Thoracic aorta (tissue), 2 donors: ENCODE measurements around the gene TMEM115. TPM values are rescaled to one million over a fixed set of nuclear protein-coding genes. Genes with fewer than 3 reads are reported as not detected.

Source experiments
- ATAC-seq: fragments of 150-250 bp; one replicate; pipeline ENCODE4 v1.8.0; 2017; ENCODE audit warnings: low read depth; ENCODE audit not compliant: insufficient number of reproducible peaks, low FRiP score
- DNase-seq: peaks from one replicate; pipeline ENCODE4 v3.0.0-alpha.2; 2020; ENCODE audit warnings: low spot score
- H3K27ac ChIP-seq, 2 donors: fragments of 200-600 bp; sonication (generic); 1 replicate in 1 of 2; 2 replicates in 1 of 2; pipeline ENCODE4 v1.5.1; 2016; ENCODE audit warnings: mild to moderate bottlenecking in 2 of 2, moderate library complexity in 2 of 2
- H3K27me3 ChIP-seq: fragments of 200-600 bp; sonication (generic); replicated peaks from 2 replicates; pipeline ENCODE4 v1.6.0; 2016; ENCODE audit warnings: mild to moderate bottlenecking; ENCODE audit not compliant: insufficient read depth
- H3K36me3 ChIP-seq: fragments of 200-600 bp; sonication (generic); one replicate; pipeline ENCODE4 v1.5.1; 2016
- H3K4me1 ChIP-seq, 2 donors: fragments of 200-600 bp; sonication (generic); 1 replicate in 1 of 2; 2 replicates in 1 of 2; pipeline versions ENCODE4 v1.5.1 to v1.6.0; 2016; ENCODE audit warnings: low read depth in 2 of 2, mild to moderate bottlenecking in 1 of 2; ENCODE audit not compliant: control insufficient read depth in 1 of 2
- H3K4me3 ChIP-seq: fragments of 200-600 bp; sonication (generic); 2 replicates; pipeline ENCODE4 v1.5.1; 2016; ENCODE audit warnings: mild to moderate bottlenecking
- H3K9me3 ChIP-seq: fragments of 200-600 bp; sonication (generic); 2 replicates; pipeline ENCODE4 v1.5.1; 2016
- CTCF ChIP-seq: fragments of 200-600 bp; sonication (generic); IDR thresholded peaks from one replicate; pipeline ENCODE4 v1.5.1; 2019; ENCODE audit warnings: antibody characterized with exemption
- total RNA-seq, 2 donors: library from RNA; depleted of rRNA; stranded (reverse); fragments of >200 nt; gene quantifications; one replicate each; pipeline versions ENCODE4 v1.1.0 to v1.2.3, GENCODE V29; 2016

TMEM115 gene
- total RNA-seq, 2 donors from 2014 or later, result 55.0 to 57.7 TPM

- no peak for TF ChIP-seq CTCF
- H3K27ac ChIP-seq, result peak overlapping the region in 1 of 2 donors; percentile 72
Observed at GRCh38 chr3:50383750-50384149, 24.4 kb upstream of the TMEM115 start.

DNA sequence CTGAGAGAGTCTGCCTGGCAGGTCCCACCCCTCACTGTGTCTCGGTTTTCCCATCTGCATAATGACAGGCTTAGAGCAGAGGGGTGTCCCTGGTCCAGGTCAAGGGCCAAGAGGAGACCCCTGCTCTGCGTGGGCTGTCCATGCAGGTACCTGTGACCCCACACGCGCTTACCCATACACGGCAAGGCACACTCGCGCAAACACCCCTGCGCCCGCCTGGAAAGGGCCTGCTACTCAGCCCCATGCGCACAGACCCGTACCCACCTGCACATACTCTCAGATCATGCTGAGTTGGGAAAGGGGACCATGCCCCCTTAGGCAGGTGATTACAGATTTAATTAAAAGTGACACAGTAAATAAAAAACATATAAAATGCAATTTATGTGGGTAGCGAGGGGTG is 23.4 kb upstream of the TMEM115 start:
- Histone ChIP-seq H3K36me3 (no peaks in the 10 kb centered on the region), H3K27ac (peak overlapping the region in 1 of 2 donors; percentile 72), H3K9me3 (no peaks in the 10 kb centered on the region), H3K27me3 (no peaks in the 10 kb centered on the region), H3K4me3 (no peak overlapping the region), H3K4me1 (peaks cover 4 to 21% of the 10 kb centered on the region in 2 donors)
- DNase-seq, result no peak
- ATAC-seq, result no peak
- no peak for TF ChIP-seq CTCF

More at GRCh38 chr3:50383750-50384149, 24.4 kb upstream of the TMEM115 start:
- H3K9me3 ChIP-seq, result no peaks in the 10 kb centered on the region
- no peaks in the 10 kb centered on the region for H3K27me3 ChIP-seq
- no peak for ATAC-seq
- H3K36me3 ChIP-seq, result no peaks in the 10 kb centered on the region
- DNase-seq, result no peak
- no peak overlapping the region for H3K4me3 ChIP-seq
- peaks cover 4 to 21% of the 10 kb centered on the region in 2 donors for H3K4me1 ChIP-seq

DNA sequence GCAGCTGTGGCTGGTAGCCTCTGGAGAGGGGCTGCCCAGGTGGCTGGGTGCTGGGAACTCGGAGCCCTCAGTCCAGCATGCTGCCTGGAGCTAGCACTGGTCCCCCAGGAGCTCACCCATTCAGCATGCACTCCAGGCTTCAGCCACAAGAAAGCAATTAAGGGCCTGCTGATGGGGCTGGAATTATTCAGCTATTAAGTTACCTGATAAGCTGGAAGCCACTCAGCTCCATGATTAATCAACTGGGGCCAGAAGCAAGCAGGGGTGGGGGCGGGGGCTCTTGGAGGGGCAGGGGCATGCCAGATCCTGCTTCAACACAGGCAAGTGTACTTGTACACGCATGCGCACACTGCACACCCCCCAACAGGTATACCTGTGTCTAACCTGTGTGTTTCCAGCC is 22.1 kb upstream of the TMEM115 start:
- Histone ChIP-seq H3K27me3 (no peaks in the 10 kb centered on the region), H3K9me3 (no peaks in the 10 kb centered on the region), H3K27ac (no peak overlapping the region), H3K4me3 (no peak overlapping the region), H3K36me3 (no peaks in the 10 kb centered on the region), H3K4me1 (peaks cover 4 to 21% of the 10 kb centered on the region in 2 donors)
- no peak for DNase-seq
- no peak for ATAC-seq
- no peak for TF ChIP-seq CTCF

DNA sequence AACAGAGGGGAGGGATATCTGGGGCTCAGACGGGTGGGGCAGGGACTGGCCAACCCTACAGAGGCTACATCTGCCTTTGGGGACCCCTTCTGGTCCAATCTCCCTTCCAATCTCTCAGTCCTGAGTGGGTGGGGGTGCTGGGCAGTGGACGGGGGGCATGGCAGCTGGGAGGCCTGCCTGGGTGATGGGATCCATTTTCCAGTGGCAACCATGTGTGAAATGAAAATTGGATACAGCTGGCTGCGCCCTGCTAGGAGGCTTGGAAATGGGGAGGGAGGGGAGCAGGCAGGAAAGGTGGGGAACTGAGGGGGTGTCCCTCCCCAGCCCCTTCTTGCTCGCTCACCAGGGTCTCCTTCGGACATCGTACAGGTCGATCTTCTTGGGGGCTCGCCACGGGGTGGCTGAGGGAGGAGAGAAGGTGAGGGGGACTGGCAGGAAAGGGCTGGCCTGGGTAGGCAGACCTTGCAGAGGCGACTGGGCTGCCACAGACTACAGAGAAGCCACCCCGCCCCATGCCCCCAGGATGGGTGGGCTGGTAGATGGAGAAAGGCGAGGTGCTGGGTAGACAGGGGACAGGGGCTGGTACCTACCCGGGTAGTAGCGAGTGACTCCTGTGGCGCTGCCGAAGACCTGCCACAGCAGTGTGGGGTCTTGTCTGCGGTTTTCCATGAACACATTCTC is 21.2 kb upstream of the TMEM115 start:
- DNase-seq, result no peak
- no peak for ATAC-seq
- H3K4me1 ChIP-seq, result peaks cover 4 to 21% of the 10 kb centered on the region in 2 donors

GRCh38 chr3:50378757-50379156 is 19.4 kb upstream of the TMEM115 start:
- no peak for TF ChIP-seq CTCF
- H3K4me1 ChIP-seq, result peaks cover 4 to 21% of the 10 kb centered on the region in 2 donors
- no peaks in the 10 kb centered on the region for H3K9me3 ChIP-seq
- H3K36me3 ChIP-seq, result no peaks in the 10 kb centered on the region
- H3K27me3 ChIP-seq, result no peaks in the 10 kb centered on the region
- H3K27ac ChIP-seq, result no peak overlapping the region
- DNase-seq, result no peak
- ATAC-seq, result no peak
- H3K4me3 ChIP-seq, result no peak overlapping the region

More for the DNA sequence above, 21.2 kb upstream of the TMEM115 start:
- Histone ChIP-seq H3K27me3 (no peaks in the 10 kb centered on the region), H3K36me3 (no peaks in the 10 kb centered on the region), H3K9me3 (no peaks in the 10 kb centered on the region), H3K4me3 (no peak overlapping the region), H3K27ac (no peak overlapping the region)
- TF ChIP-seq CTCF, result no peak
